Endodermal cell (in vitro differentiated cells): ENCODE measurements around the gene HCN3. TPM values are rescaled to one million over a fixed set of nuclear protein-coding genes. Genes with fewer than 3 reads are reported as not detected.
A peak's percentile ranks its signal among the peaks of the same experiment; 100 is the strongest.

Source experiments
- DNase-seq: peaks from one replicate; pipeline ENCODE4 v3.0.0-alpha.2; 2017
- H3K27ac ChIP-seq: 2 replicates; pipeline ENCODE4 v1.5.1; 2013; ENCODE audit warnings: mild to moderate bottlenecking, low read depth, low read length, moderate library complexity
- H3K27me3 ChIP-seq: 2 replicates; pipeline ENCODE4 v1.6.1; 2013; ENCODE audit warnings: mild to moderate bottlenecking, low read length, moderate library complexity; ENCODE audit not compliant: insufficient read depth, control insufficient read depth, poor library complexity, severe bottlenecking
- H3K36me3 ChIP-seq: 2 replicates; pipeline ENCODE4 v1.7.0; 2013; ENCODE audit warnings: mild to moderate bottlenecking, low read length, moderate library complexity; ENCODE audit not compliant: control insufficient read depth, insufficient read depth
- H3K4me1 ChIP-seq: one replicate; pipeline ENCODE4 v1.7.0; 2013; ENCODE audit warnings: low read length; ENCODE audit not compliant: control insufficient read depth, insufficient read depth
- H3K4me3 ChIP-seq: 2 replicates; pipeline ENCODE4 v1.5.1; 2013; ENCODE audit warnings: mild to moderate bottlenecking, low read length, moderate library complexity
- H3K9ac ChIP-seq: 2 replicates; pipeline ENCODE4 v1.6.1; 2013; ENCODE audit warnings: mild to moderate bottlenecking, low read length, moderate library complexity; ENCODE audit not compliant: poor library complexity, severe bottlenecking; ENCODE audit errors: extremely low read depth
- H3K9me3 ChIP-seq: 2 replicates; pipeline ENCODE4 v1.6.1; 2013; ENCODE audit warnings: mild to moderate bottlenecking, low read length, moderate library complexity; ENCODE audit not compliant: control insufficient read depth
- H3K27ac Mint-ChIP-seq: 2 replicates; pipeline ENCODE4 v1.8.0; 2020; ENCODE audit warnings: mixed read lengths
- H3K27me3 Mint-ChIP-seq: 2 replicates; pipeline ENCODE4 v1.8.0; 2021; ENCODE audit warnings: mild to moderate bottlenecking, mixed read lengths; ENCODE audit not compliant: insufficient read depth
- H3K36me3 Mint-ChIP-seq: 2 replicates; pipeline ENCODE4 v1.8.0; 2020; ENCODE audit warnings: low read depth, mixed read lengths
- H3K4me1 Mint-ChIP-seq: 2 replicates; pipeline ENCODE4 v1.8.0; 2020; ENCODE audit warnings: mixed read lengths
- H3K4me3 Mint-ChIP-seq: 2 replicates; pipeline ENCODE4 v1.8.0; 2020; ENCODE audit warnings: mild to moderate bottlenecking, moderate library complexity, mixed read lengths
- H3K9me3 Mint-ChIP-seq: 2 replicates; pipeline ENCODE4 v1.8.0; 2020; ENCODE audit warnings: mild to moderate bottlenecking, mixed read lengths
- CTCF ChIP-seq: fragments of 200-600 bp; sonication (generic); conservative IDR thresholded peaks from 2 replicates; pipeline ENCODE4 v1.5.0; 2021; ENCODE audit warnings: antibody characterized with exemption, mild to moderate bottlenecking
- WGBS, 2 experiments: methylation state at CpG; one replicate each; pipeline versions ENCODE4 v1.1.5 to v1.1.7; 2013; ENCODE audit warnings: missing lambda C conversion rate in 2 of 2, mixed read lengths in 1 of 2; ENCODE audit not compliant: insufficient coverage in 1 of 2, insufficient read length in 1 of 2; 5-methylcytosine and 5-hydroxymethylcytosine counted together
- total RNA-seq, 2 donors: library from RNA; stranded (reverse); fragmentation: NEBNext Ultra II Directional in 1 of 2; extraction: Animal tissue kit (Norgen Biotek cat#: 25700) in 1 of 2; gene quantifications; 2 replicates in 1 of 2; 3 replicates in 1 of 2; pipeline ENCODE4 v1.2.1, GENCODE V29; 2021

Gene HCN3
- total RNA-seq, 2 donors from 2014 or later = 8.7 to 9.2 TPM

- Histone ChIP-seq H3K4me1 (no peaks in the 10 kb centered on the region), H3K9ac (no peak overlapping the region), H3K9me3 (no peaks in the 10 kb centered on the region), H3K27me3 (peaks cover 43% of the 10 kb centered on the region), H3K27ac (no peak overlapping the region), H3K36me3 (no peaks in the 10 kb centered on the region), H3K4me3 (no peak overlapping the region)
- peaks cover 50% of the 10 kb centered on the region for H3K27me3 Mint-ChIP-seq
- WGBS, 2 experiments = 90 to 93% methylated on average over 17 of the region's 17 CpGs
- no peak overlapping the region for H3K27ac Mint-ChIP-seq
- no peaks in the 10 kb centered on the region for H3K36me3 Mint-ChIP-seq
- H3K4me1 Mint-ChIP-seq = peaks cover 8% of the 10 kb centered on the region
- no peak overlapping the region for H3K4me3 Mint-ChIP-seq
- DNase-seq = no peak
- no peak for TF ChIP-seq CTCF
- no peaks in the 10 kb centered on the region for H3K9me3 Mint-ChIP-seq
These were observed 16.0 kb downstream of the HCN3 start for GRCh38 chr1:155293086-155293749.

GRCh38 chr1:155294520-155295182, 17.4 kb downstream of the HCN3 start:
- Histone ChIP-seq H3K27ac (no peak overlapping the region), H3K36me3 (no peaks in the 10 kb centered on the region), H3K4me3 (peak overlapping the region; percentile 77), H3K9me3 (no peaks in the 10 kb centered on the region), H3K9ac (no peak overlapping the region), H3K27me3 (peaks cover 43% of the 10 kb centered on the region), H3K4me1 (no peaks in the 10 kb centered on the region)
- H3K36me3 Mint-ChIP-seq = no peaks in the 10 kb centered on the region
- TF ChIP-seq CTCF = no peak
- H3K27ac Mint-ChIP-seq = no peak overlapping the region
- peaks cover 50% of the 10 kb centered on the region for H3K27me3 Mint-ChIP-seq
- H3K9me3 Mint-ChIP-seq = no peaks in the 10 kb centered on the region
- WGBS, 2 experiments = 51 to 73% methylated on average over 28 to 46 of the region's 46 CpGs
- peaks cover 8% of the 10 kb centered on the region for H3K4me1 Mint-ChIP-seq
- DNase-seq = peak; percentile 59
- peak overlapping the region; percentile 49 for H3K4me3 Mint-ChIP-seq

- WGBS, 2 experiments = 15 to 29% methylated on average over 11 to 47 of the region's 47 CpGs
- TF ChIP-seq CTCF = no peak
- Histone ChIP-seq H3K9me3 (no peaks in the 10 kb centered on the region), H3K4me3 (peak overlapping the region; percentile 77), H3K27ac (no peak overlapping the region), H3K27me3 (peaks cover 43% of the 10 kb centered on the region), H3K9ac (no peak overlapping the region), H3K4me1 (no peaks in the 10 kb centered on the region), H3K36me3 (no peaks in the 10 kb centered on the region)
- Mint-ChIP-seq H3K4me3 (peak overlapping the region; percentile 49), H3K27ac (no peak overlapping the region), H3K9me3 (no peaks in the 10 kb centered on the region), H3K36me3 (no peaks in the 10 kb centered on the region), H3K4me1 (peaks cover 8% of the 10 kb centered on the region), H3K27me3 (peaks cover 50% of the 10 kb centered on the region)
- DNase-seq = peak; percentile 75
These were observed 18.1 kb downstream of the HCN3 start for GRCh38 chr1:155295183-155295941.
